Measurements from ENCODE around the gene DCDC2B. TPM values are rescaled to one million over a fixed set of nuclear protein-coding genes. Genes with fewer than 3 reads are reported as not detected.

Gene DCDC2B
- polyA plus RNA-seq, 1 donor from 2014 or later: not detected

DNA sequence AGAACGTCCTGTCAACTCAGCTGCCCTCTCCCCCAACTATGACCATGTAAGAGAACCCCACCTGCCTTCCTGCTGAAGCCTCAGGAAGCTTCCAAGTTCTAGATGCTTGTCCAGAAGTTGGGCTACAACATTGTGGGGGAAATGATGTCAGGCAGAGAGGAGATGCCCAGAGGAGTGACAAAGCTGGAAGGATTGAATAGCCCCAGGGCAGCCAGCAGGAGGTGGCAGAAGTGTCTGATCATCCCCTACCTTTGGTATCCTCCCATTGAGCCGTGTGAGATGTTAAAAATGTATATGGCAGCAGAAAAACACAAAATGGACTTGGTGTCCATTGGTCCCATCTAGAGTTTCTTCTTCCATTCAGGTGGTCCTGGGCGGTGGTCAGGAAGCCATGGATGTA lies 19.9 kb downstream of the DCDC2B start:
- Mint-ChIP-seq H3K4me3 (peak overlapping the region in 1 of 4 donors; percentile 52), H3K27ac (peak overlapping the region in 1 of 3 donors; percentile 53)

DNA sequence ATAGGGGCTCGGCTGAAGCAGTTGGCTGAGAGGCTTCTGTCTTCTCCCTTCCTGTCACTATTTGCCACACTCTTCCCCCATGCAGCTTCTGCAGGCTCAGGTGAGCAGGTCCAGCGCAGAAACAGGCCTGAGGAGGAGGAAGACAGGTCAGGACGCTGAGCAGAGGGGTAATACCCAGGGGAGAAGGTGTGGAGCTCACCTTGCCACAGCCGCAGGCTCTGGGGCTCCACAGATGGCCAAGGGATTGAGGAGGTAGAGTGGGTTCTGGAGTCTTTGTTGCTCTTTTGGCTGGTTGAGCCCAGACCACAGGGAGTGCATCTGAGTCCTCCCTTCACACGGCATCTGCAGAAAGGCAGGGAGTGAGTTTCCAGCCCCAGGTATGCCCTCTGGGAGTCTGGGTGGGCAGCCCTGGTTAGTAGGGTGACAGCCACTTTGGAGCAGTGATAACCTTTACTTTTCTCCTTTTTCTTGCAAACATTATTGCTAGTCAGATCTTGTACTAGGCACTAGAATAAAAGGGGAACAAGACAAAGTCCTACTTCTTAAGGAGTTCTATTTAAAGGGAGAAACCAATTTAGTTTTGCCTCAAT lies 23.0 kb downstream of the DCDC2B start:
- Mint-ChIP-seq H3K27ac (no peak overlapping the region), H3K27me3 (no peaks in the 10 kb centered on the region), H3K4me1 (peaks cover 0 to 8% (median 3%) of the 10 kb centered on the region in 3 donors), H3K36me3 (peaks cover 5% of the 10 kb centered on the region), H3K4me3 (no peak overlapping the region), H3K9me3 (no peaks in the 10 kb centered on the region)

More for the DNA sequence above, 19.9 kb downstream of the DCDC2B start:
- Mint-ChIP-seq H3K9me3 (no peaks in the 10 kb centered on the region), H3K36me3 (peaks cover 7% of the 10 kb centered on the region), H3K4me1 (peaks cover 5 to 15% (median 7%) of the 10 kb centered on the region in 3 donors), H3K27me3 (no peaks in the 10 kb centered on the region)

DNA sequence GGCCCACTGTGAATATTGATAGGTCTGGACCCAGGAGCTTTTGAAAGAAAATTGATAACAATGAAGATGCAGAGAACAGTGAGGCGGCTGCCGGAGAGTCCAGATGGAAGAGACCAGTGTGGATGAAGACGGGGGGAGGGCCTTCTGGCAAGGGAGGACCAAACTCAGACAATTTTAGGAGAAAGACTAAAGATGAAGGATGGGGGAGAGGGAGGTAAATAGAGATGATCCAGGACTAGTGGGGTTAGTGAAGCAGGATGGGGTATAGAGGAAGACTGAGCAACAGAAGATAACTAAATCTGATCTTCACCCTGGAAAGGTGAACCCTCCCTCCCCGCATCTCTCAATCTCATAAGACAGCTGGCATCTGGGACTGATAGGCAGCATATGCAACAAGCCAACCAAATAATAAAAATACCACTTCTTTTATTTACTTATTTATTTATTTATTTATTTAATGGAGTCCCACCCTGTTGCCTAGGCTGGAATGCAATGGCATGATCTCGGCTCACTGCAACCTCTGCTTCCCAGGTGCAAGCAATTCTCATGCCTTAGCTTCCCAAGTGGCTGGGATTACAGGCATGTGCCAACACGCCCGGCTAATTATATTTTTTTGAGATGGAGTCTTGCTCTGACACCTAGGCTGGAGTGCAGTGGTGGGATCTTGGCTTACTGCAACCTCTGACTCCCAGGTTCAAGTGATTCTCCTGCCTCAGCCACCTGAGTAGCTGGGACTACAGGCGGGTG lies 23.8 kb downstream of the DCDC2B start:
- no peak overlapping the region for H3K4me3 Mint-ChIP-seq

GRCh38 chr1:32234792-32235191 lies 25.9 kb downstream of the DCDC2B start:
- H3K9me3 Mint-ChIP-seq: no peaks in the 10 kb centered on the region
- H3K4me3 Mint-ChIP-seq: no peak overlapping the region
- H3K27me3 Mint-ChIP-seq: no peaks in the 10 kb centered on the region
- peaks cover 4 to 8% (median 4%) of the 10 kb centered on the region in 3 donors for H3K4me1 Mint-ChIP-seq
- H3K36me3 Mint-ChIP-seq: peaks cover 5% of the 10 kb centered on the region
- no peak overlapping the region for H3K27ac Mint-ChIP-seq

More for the DNA sequence above, 23.8 kb downstream of the DCDC2B start:
- H3K36me3 Mint-ChIP-seq: peaks cover 5% of the 10 kb centered on the region
- H3K27me3 Mint-ChIP-seq: no peaks in the 10 kb centered on the region
- peaks cover 0 to 7% (median 2%) of the 10 kb centered on the region in 3 donors for H3K4me1 Mint-ChIP-seq
- peak overlapping the region in 1 of 3 donors; percentile 64 for H3K27ac Mint-ChIP-seq
- no peaks in the 10 kb centered on the region for H3K9me3 Mint-ChIP-seq

DNA sequence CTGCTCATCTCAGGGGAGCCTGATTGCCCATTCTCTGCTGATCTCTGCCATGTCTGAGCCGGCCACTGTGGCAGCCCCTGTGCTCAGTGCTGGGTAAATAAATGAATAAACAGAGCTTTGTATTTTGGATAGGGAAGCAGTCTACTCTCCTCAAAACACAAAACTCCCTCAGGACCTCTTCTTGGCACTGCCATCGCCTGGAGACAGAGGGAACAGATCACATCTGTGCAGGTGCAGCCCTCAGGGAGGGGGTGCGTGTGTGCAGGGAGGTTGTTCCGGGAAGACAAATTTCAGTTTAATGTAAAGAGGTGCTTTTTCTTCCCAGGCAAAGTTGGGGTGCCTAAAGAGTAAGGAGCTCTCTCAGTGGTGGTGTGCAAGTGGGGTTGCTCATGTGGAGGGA lies 30.4 kb downstream of the DCDC2B start:
- Mint-ChIP-seq H3K4me3 (peak overlapping the region; percentile 81 to 96 (median 92)), H3K36me3 (no peaks in the 10 kb centered on the region), H3K4me1 (peaks cover 10 to 16% (median 15%) of the 10 kb centered on the region in 3 donors), H3K27ac (peak overlapping the region in 1 of 3 donors; percentile 81), H3K27me3 (no peaks in the 10 kb centered on the region), H3K9me3 (no peaks in the 10 kb centered on the region)

- Mint-ChIP-seq H3K4me3 (peak overlapping the region; percentile 89 to 96 (median 94)), H3K9me3 (no peaks in the 10 kb centered on the region), H3K27me3 (no peaks in the 10 kb centered on the region), H3K36me3 (no peaks in the 10 kb centered on the region), H3K4me1 (peaks cover 10 to 16% (median 15%) of the 10 kb centered on the region in 3 donors), H3K27ac (peak overlapping the region in 1 of 3 donors; percentile 81)
Observed at GRCh38 chr1:32239790-32240139, 30.9 kb downstream of the DCDC2B start.

DNA sequence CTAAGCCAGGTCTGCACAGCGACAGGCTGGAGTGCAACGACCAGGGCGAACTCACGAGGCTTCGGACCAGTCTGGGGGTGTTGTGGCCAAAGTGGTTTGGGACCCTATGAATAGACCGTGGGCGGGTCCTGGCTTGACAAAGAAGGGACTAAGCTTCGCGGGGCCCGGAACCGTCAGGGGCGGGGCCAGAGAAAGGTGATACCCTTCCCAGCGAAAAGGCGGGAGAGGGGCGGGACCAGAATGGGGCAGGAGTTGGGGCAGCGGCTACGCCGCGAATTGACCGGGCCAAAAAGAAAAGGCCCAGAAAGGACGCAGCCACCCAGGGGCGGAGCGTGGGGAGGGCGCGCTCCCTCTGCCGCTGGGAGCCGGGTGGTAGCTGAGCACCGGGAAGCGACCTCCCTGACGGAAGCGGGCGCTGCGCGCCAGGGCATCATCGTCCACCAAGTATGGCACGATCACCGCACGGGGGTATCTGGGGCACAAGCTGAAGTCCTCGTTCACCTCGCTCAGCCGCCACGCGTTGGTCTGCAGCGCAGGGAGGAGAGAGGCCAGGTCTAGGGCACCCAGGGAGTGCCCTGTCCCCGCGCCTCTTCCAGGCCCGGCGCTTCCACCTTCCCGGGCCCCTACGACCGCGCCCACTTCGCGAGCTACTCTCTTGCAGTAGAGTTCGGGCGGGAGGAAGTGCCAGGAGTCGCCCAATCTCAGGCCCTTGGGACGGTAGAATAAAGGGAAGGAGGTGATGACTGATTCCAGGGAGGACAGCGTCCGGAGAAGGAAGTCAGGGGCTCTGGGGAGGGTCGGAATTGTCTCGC lies 31.5 kb downstream of the DCDC2B start:
- H3K4me1 Mint-ChIP-seq: peaks cover 10 to 16% (median 15%) of the 10 kb centered on the region in 3 donors
- H3K27me3 Mint-ChIP-seq: no peaks in the 10 kb centered on the region
- peak overlapping the region; percentile 89 to 96 (median 94) for H3K4me3 Mint-ChIP-seq
- H3K36me3 Mint-ChIP-seq: no peaks in the 10 kb centered on the region
- H3K9me3 Mint-ChIP-seq: no peaks in the 10 kb centered on the region
- H3K27ac Mint-ChIP-seq: peak overlapping the region; percentile 51 to 81 (median 71)

DNA sequence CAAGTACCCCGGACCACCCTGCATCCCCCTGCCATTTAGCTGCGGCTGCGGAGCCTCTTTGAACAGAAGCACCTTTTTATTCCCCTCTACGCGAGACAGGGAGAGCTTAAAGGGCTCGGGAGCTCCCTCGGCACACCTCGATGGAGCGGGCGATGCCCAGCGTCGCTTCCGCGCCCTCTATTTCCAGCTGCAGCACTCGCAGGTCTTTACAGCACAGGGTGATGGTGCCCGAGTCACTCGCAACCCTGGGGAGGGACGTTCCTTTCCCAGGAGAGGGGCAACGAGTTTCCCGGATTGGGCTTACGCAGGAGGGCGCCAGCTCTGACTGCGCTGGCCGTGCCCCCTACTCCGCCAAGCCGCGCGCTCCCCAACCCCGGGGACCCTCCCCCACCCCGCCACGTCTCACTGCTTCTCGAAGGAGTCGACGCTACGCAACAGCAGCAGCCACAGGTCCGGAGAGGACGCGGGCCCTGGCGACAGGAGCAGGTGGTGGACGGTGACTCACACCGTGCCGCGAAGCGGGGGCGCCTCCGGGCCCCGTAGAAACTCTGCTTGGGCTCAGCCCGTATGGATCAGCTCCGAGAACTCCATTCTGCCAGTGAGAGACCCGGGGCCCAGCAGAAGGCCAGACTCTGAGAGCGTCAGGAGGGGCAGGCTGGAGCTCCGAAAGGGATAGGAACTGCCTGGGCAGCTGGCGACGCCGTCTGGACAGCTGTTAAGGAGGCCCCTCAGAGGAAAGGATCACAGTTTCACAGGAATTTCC lies 32.3 kb downstream of the DCDC2B start:
- no peaks in the 10 kb centered on the region for H3K27me3 Mint-ChIP-seq
- peaks cover 10 to 17% (median 16%) of the 10 kb centered on the region in 3 donors for H3K4me1 Mint-ChIP-seq
- H3K9me3 Mint-ChIP-seq: no peaks in the 10 kb centered on the region
- no peaks in the 10 kb centered on the region for H3K36me3 Mint-ChIP-seq
- H3K27ac Mint-ChIP-seq: peak overlapping the region; percentile 51 to 81 (median 71)
- H3K4me3 Mint-ChIP-seq: peak overlapping the region; percentile 89 to 96 (median 94)

DNA sequence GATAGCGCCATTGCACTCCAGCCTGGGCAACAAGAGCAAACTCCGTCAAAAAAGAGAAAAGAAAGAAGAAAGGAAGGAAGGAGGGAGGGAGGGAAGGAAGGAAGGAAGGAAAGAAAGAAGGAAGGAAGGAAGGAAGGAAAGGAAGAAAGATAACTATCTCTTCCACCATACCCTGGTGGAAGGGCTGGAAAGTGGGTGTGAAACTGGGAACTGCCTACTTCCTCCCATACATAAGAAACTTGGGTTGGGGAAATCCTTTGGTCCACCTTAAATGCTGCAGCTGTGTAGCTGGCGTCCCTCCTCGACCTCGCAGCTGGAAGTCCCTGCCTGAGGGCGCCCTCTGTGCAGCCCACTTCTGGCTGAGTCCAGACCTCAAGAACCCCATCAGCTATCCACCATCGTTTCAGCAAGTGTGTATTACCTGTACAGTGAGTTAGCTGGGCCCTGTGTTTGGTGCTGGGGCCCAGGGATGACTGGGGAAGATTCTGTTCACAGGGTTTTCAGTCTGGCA lies 33.5 kb downstream of the DCDC2B start:
- H3K9me3 Mint-ChIP-seq: no peaks in the 10 kb centered on the region
- peak overlapping the region; percentile 61 to 71 (median 71) for H3K27ac Mint-ChIP-seq
- H3K36me3 Mint-ChIP-seq: no peaks in the 10 kb centered on the region
- peaks cover 19 to 28% (median 28%) of the 10 kb centered on the region in 3 donors for H3K4me1 Mint-ChIP-seq
- no peaks in the 10 kb centered on the region for H3K27me3 Mint-ChIP-seq
- peak overlapping the region in 3 of 4 donors; percentile 57 to 96 (median 95) for H3K4me3 Mint-ChIP-seq

DNA sequence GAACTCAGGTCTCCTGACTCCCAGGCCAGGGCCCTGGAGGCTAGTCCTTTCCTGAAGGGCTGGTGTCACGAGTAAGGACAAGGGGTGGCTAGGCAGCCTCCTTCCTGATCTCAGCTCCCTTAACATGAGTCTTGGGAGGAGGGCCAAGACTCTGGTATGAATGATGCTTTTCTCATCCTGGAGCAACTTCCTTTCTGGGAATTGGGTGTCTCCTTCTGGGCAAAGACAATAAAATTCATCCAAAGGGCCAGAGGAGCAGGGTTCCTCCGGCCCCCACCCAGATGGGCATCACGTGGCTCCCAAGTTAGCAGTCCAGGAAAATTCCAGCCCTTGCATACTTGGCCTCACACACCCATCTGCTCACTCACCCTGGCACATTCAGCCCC lies 38.0 kb downstream of the DCDC2B start, which contains the start of gene FAM167B:
FAM167B (plus strand) TSS at position 335 of the 386 bp plus-strand sequence. CDS start 200 bp downstream, outside the sequence.
- Mint-ChIP-seq H3K36me3 (no peaks in the 10 kb centered on the region), H3K9me3 (no peaks in the 10 kb centered on the region), H3K4me3 (peak within 1 kb of the TSS; percentile 25 to 86 (median 62)), H3K27me3 (peaks cover 2% of the 10 kb centered on the region), H3K27ac (peak within 1 kb of the TSS; percentile 91 to 97 (median 95)), H3K4me1 (peaks cover 38 to 52% (median 51%) of the 10 kb centered on the region in 3 donors)

GRCh38 chr1:32247452-32247851 lies 38.6 kb downstream of the DCDC2B start:
- Mint-ChIP-seq H3K9me3 (no peaks in the 10 kb centered on the region), H3K27me3 (peaks cover 2% of the 10 kb centered on the region), H3K36me3 (no peaks in the 10 kb centered on the region), H3K4me3 (peak overlapping the region in 2 of 4 donors; percentile 18 to 84), H3K4me1 (peaks cover 42 to 53% (median 51%) of the 10 kb centered on the region in 3 donors), H3K27ac (peak overlapping the region; percentile 91 to 97 (median 95))

DNA sequence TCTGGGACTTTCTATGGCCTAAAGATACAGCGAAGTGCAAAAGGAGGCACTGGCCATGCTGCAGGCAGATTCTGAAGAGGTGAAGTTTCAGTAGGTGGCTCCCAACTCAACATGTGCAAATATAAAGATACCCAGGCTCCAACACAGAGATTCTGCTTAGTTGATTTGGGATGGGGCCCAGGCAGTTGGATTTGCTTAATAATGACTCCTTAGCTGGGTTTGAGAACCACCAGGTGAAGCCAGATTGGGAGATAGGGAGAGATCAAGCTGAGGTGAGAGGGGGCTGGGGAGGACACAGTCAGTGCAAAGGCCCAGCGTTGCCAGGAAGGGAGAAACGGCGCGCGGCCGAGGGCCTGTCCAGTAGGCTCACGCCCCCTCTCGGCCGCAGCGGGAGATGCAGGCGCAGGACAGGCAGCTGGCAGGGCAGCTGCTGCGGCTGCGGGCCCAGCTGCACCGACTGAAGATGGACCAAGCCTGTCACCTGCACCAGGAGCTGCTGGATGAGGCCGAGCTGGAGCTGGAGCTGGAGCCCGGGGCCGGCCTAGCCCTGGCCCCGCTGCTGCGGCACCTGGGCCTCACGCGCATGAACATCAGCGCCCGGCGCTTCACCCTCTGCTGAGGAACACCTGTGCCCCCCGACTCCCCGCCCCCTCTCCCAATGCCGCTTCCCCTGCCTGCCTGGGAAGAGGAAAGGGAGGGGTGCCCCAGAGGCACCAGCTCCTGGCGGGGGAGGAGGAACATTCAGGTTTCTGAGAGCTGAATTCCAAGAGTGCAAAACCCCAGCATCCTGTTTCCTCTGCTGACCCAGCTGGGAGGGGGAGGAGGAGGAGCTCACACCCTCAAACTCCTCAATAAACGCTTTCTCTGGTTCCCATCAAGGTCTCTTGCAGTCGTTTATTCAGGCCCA lies 39.3 kb downstream of the DCDC2B start:
- no peaks in the 10 kb centered on the region for H3K9me3 Mint-ChIP-seq
- peak overlapping the region; percentile 41 to 86 (median 84) for H3K4me3 Mint-ChIP-seq
- H3K27me3 Mint-ChIP-seq: peaks cover 2% of the 10 kb centered on the region
- peak overlapping the region; percentile 91 to 97 (median 95) for H3K27ac Mint-ChIP-seq
- H3K36me3 Mint-ChIP-seq: no peaks in the 10 kb centered on the region
- peaks cover 48 to 57% (median 56%) of the 10 kb centered on the region in 3 donors for H3K4me1 Mint-ChIP-seq

- H3K27ac Mint-ChIP-seq: peak overlapping the region; percentile 96 to 99 (median 99)
- H3K4me3 Mint-ChIP-seq: peak overlapping the region; percentile 68 to 90 (median 76)
- peaks cover 53 to 69% (median 64%) of the 10 kb centered on the region in 3 donors for H3K4me1 Mint-ChIP-seq
- peaks cover 2% of the 10 kb centered on the region for H3K27me3 Mint-ChIP-seq
- no peaks in the 10 kb centered on the region for H3K9me3 Mint-ChIP-seq
- H3K36me3 Mint-ChIP-seq: no peaks in the 10 kb centered on the region
Observed at GRCh38 chr1:32249831-32250525, 41.1 kb downstream of the DCDC2B start.
